ENCODE data around the gene TLK2.

- TF ChIP-seq CTCF (IDR thresholded peaks at IDR 0.05) (no peak), ZFX (IDR thresholded peaks at IDR 0.05; ENCODE audit: borderline replicate concordance) (no peak)
Measured at GRCh38 chr17:62631936-62632924, 153.6 kb downstream of the TLK2 start.
